NCI-H2196 treated with DMSO at 0.1 percent for 48 hours (cell line): ENCODE results near the gene NRARP.

Experiments used
- DNase-seq: peaks from one replicate; lab custom pipeline; 2025; ENCODE audit not compliant: unreplicated experiment; lab: John Stamatoyannopoulos, UW

The NRARP gene

GRCh38 chr9:137323531-137324331, 21.7 kb upstream of the NRARP start:
- DNase-seq, result no peak

DNA sequence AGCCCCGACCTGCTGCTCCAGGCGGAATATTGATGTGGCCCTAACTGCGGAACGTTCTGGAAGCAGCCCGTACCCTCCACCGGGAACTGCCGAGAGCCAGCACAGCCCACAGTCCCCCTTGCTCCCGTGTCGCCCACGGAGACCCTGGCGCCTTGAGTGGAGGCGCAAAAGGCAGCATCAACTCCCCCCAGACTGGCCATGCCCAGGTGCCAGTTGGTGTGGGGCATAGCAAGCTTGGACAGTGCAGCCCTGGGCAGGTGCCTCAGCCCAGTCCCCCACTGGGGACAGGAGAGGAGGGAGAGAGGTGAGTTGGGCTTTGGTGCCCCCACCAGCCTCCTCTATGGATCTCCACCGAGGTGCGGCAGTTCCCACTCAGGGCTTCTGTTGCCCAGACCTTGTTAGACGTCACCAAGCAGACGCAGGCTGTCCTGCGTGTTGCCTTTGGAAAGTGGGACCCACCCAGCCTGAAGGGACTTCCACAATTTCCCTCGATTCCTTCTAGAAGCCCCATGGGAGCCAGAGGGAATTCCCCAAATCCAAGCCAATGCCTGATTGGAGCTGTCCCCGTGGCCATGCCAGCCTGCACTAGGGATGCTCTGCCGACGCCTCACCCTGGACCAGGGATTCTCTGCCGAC, 19.8 kb upstream of the NRARP start:
- DNase-seq, result no peak

DNA sequence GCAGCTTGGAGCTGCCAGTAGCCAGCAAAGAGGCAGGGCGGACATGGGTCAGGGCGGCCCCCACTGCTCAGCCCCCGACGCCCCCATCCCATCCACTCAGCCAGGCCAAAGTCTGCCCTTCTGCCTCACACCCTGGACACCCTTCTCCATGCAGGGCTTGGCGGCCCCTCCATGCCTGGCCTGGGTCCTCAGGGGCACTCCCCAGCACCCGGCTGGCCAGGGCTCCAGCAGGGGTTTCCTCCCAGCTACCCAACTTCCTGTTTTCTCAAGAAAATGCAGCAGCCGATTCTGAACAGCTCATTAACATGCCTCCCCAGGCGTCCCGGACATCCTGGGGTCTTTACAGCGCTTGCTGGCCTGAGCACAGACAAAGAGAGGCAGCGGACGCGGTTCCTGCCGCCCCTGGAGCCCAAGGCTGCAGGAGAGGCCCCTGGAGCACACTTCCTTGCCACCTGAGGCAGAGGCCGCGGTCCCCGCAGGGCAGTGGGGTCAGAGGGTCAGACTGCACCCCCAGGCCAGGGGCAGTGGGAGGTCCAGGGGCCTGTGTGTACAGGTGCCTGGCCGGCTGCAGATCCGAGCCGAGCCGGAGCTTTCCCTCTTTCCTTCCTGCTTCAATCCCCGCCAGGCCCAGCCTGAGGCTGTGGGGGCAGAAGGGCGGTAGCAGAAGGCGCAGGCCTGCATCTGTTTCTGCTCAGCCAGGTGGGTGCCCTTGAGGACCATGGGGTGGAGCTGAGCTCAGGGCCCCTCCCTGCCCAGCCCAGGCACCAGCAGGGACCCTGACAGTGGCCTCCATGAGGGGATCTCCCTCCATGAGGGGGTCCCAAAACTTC, 18.7 kb upstream of the NRARP start:
- no peak for DNase-seq

GRCh38 chr9:137319739-137320551, 17.9 kb upstream of the NRARP start:
- no peak for DNase-seq

DNA sequence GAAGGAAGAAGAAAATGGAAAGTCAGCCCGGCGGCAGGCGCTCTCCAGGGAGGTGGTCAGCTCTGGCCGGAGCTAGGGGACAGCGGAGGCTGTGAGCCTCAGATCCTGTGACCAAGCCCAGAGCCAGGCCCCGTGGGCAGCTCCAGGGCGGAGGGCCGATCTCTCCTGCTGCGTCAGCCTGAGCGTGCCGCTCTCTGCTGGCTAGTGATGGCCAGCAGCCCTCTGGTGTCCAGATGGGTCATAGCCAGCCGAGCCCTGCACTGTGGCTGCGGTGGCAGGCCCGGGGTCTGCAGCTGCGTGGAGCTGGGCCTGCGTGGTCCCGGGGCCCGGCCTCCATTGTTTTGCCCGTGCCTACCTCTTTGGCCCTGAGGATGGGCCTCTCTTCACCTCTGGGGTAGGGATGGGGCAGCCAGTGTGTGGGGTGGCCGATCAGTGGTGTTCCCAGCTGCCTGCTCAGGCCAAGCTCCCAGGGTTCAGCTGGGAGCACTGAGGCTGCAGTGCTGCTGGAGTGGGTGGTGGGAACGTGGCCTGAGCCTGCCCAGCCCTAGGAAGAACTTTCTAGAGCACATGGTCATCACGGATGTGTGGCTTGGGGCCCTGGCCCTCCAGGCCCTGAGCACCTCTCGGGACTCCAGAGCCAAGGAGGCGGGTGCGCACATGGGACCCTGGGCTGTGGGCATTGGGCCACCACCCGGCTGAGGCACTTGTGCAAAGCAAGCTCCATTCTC, 17.1 kb upstream of the NRARP start:
- DNase-seq, result no peak

DNA sequence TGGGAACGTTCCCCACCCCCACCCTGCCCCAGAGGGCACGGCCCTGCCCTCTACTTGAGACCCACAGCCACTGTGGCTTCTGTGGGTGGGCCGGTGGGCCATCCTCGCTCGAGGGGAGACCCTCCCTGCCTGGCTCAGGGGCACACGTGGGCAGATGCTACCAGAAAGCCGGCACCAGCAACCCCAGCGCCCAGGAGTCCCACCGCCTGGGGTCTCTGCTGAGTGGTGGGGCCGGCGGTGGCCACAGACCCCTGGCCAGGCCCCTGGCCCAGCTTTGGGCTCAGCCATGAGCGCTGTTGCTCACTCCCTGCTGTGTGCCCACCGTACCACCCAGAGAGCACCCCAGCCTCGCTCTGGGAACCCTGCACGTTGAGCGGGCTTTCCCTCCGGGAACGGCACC, 16.5 kb upstream of the NRARP start:
- no peak for DNase-seq

DNA sequence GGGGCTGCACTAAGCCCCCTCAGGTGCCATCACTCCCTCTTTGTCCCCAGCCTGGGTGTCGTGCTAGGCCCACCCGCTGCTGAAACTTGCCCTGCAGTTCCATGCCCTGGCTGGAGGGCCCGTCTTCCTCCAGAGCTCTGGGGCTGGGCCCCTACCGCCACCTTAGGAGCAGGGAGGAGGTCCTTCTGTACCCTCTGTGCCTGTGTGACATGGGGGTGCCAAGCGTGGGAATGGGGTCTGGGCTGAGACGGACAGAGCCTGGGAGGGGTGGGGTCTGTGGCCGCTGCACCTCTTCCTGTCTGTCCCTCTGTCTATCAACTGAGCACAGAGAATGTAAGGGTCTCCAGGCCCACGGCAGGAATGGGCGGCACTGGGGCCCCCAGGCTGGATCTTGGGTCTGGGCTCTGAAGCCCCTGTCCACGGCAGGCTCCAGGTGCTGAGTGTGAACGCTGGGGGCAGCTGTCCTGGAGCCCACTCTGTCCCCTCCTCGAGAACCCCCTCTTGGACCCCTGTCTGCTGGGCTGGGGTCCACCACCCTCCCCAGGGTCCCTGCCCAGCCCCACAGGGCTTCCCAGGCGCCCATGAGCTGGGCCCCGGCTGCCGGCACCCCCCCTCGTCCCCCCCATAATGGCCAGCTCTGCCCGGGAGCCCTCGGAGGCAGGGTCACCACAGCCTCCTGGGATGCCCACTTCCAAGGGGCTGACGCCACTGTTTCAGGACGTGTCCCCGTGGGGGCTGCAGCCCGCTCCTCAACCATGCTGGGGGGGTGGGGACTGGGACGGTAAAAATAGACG, 15.8 kb upstream of the NRARP start:
- no peak for DNase-seq

GRCh38 chr9:137317021-137317717, 15.1 kb upstream of the NRARP start:
- DNase-seq, result no peak

DNA sequence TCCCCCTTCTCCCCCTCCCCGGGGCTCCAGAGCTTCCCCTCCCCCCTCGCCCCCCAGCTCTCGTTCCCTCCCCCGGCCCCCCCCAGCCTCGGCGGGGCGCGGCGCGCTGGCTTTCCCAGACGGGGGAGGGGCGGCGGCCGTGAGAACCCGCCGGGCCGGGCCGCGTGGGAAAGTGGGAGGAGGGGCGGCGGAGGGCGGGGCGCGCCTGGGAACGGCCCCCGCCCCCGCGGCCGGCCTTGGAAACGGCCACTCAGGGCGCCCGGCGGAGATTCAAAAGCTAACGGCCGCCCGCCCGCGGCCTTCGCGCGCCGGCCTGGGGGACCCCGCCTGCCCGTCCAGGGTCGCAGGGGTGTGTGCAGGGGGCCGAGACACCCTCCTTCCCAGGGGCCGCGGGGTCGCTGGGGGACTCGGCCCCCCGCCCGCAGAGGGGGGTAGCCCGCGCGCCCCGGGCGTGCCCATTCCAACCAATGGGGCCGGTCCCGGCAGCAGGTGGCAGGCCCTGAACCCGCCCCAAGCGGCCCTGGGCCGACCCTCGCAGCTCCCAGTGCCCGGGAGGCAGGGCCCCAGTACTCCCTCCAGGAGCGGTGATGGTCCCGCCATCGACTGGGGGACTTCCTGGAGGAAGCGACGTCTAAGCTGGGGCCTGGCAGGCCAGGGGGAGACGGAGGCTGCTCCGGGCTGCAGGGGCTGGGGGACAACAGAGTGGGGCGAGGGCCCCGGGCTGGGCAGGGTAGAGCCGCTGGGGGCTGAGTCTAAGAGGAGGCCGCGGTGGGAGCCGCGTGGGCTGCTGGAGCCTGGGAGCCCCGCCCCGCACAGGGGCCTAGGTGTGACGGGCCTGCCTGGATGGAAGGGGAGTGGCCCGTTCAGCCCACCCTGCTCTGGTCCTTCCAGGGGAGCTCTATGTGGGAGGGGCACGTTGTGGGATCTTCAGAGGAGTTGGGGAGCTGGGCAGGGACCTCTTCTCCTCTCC, 14.2 kb upstream of the NRARP start:
- no peak for DNase-seq

GRCh38 chr9:137315581-137316011, 13.5 kb upstream of the NRARP start:
- no peak for DNase-seq

- no peak for DNase-seq
Measured at GRCh38 chr9:137314561-137315560, 12.8 kb upstream of the NRARP start.

DNA sequence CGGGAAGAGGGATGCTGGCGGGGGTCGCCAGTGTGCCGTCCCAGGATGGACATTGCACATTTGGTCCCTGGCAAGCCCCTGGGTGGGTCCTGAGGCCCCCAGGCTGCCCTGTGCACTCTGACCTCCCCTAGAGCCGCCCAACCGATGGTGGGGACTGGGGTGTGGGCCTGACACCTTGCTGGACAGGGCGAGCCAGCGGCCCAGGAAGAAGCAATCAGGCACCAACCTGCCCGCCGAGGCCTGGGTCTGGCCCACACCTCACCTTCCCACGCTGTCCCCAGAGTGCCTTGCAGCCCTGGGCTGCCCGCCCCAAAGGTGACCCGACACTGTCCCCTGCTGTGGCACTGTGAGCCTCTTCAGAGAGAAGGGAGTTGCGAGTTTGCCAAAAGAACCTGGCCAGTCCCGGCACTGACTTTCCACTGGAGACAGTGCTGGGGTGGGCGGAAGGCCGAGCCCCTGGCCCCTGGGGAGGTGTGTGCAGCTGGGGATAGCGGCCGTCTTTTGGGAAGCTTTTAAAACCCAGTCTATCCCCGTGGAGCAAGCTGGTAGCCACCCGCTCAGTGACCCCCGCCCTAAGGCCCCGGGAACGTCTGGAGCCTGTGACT, 12.0 kb upstream of the NRARP start:
- no peak for DNase-seq

GRCh38 chr9:137313326-137313936, 11.4 kb upstream of the NRARP start:
- DNase-seq, result no peak

DNA sequence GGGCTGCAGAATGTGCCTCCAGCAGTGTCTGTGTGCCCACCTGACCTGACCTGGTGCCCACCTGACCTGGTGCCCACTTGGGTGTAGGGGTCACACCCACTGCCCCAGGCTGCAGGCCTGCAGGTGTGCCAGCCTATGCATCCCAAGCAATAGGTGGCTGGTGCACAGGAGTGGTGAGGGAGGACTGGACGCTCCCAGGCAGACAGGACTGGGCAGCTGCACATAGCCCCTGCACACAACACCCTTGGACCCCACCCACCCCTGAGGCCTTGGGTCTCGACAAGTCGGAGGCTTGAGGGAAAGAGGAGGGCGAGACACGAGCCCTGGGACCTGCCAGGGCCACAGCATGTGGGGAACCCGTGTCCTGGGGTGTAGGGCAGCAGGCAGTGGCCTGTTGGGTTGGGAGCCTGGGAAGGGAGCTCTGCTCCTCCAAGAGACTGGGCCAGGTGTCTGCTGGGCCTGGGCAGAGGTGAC, 10.8 kb upstream of the NRARP start:
- DNase-seq, result no peak

DNA sequence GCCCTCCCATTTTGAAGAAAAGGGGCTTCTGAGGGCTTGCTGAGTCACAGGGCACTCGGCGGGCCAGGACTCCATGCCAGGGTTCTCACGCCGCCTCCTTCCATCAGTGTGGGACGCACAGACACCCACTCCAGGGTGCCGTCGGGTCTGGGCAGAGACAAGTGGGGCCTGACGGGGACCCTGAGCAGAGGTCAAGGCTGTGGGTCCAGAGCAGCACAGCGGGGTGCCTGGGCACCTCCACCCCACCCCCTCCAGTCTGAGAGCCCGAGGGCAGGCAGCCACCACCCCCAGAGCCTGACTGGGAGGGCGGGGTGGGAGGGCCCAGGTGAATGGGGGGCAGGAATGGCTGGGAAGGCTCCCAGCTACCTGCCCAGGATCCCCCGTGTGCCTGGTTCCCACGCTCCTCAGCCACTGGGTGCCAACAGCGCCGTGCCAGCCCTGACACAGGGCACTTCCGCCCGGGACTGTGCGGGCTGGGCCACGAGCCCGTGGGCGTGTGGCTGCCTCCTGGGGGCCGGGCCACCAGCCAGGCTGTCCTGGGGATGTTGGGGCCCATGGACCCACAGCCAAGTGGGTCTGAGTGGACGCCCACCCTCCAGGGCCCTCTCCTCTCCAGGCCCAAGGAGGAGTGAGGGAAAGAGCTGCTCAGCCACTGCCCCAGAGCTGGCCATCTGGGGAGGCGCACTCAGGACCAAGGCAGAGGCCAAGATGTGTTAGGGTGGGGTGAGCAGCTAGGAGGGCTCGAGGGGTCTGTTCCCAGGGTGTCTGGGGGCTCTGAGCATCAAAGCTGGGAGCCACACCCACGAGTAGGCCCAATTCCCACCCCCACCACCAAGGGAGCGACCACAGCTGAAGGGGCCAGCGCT, 10.1 kb upstream of the NRARP start:
- DNase-seq, result no peak
